ENCODE measurements around the gene HERC4. TPM values are rescaled to one million over a fixed set of nuclear protein-coding genes. Genes with fewer than 3 reads are reported as not detected.

HERC4 gene
- total and polyA plus RNA-seq, 9 of the 15 experiments (the other 6 are each of a cell fraction or from before 2014, with no cell fraction given): 12.5 to 33.5 (median 22.8) TPM

DNA sequence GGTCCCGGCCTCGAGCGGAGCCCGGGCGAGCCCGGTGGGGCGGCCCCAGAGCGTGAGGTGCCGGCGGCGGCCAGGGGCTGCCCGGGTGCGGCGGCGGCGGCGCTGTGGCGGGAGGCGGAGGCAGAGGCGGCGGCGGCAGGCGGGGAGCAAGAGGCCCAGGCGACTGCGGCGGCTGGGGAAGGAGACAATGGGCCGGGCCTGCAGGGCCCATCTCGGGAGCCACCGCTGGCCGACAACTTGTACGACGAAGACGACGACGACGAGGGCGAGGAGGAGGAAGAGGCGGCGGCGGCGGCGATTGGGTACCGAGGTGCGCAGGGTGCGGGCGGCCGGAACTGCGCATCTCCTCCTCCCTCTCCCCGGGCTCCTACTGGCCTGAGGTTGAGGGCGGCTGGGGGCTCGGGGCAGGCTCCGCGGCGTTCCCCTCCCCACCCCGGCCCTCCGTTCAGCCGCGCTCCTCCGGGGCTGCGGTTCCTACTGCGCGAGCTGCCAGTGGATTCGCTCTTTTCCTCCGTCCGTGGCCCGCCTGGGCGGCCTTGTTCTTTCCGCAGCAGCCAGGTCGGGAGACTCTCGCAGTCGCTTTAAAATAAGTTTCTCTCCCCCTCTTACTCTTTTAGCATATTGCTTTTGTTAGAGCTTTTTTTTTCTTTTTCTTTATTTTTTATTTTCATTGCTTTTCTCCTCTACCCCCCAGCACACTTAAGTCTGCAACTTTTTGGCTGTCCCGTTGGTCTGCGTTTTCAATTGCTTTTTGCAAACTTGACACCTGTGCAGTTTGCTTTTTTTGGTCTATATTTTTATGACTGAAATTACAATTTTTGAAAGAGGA, 190.0 kb downstream of the HERC4 start (continued):
- TF ChIP-seq ZNF589 (CRISPR knock-in tag; IDR thresholded peaks at IDR 0.05; ENCODE audit: low read depth) (no peak), GATAD2B (IDR thresholded peaks at IDR 0.05; ENCODE audit: borderline replicate concordance) (peak; percentile 91; the same call in 1 of the 2 replicates), NCOA6 (IDR thresholded peaks at IDR 0.05) (no peak), PHF21A (IDR thresholded peaks at IDR 0.05; ENCODE audit: borderline replicate concordance, low read depth) (peak; percentile 43; the same call in 1 of the 2 replicates), NR3C1 (CRISPR knock-in tag; IDR thresholded peaks at IDR 0.05) (0 out of 2 replicates have a peak, but pooled peaks have one; percentile 11), PYGO2 (tag; IDR thresholded peaks at IDR 0.05) (no peak), ETV1 (tag; conservative IDR thresholded peaks at IDR 0.05; ENCODE audit: low read depth) (peak; percentile 35; the same call in 1 of the 2 replicates), MXI1 (IDR thresholded peaks at IDR 0.05; ENCODE audit: low read depth, low read length) (no peak), PRPF4 (IDR thresholded peaks at IDR 0.05; ENCODE audit: insufficient read depth, low read depth, low read length, poor library complexity, severe bottlenecking) (peak; percentile 65), SIN3B (IDR thresholded peaks at IDR 0.05; ENCODE audit: low read depth) (peak; percentile 88), ZNF444 (CRISPR knock-in tag; IDR thresholded peaks at IDR 0.05) (no peak), ZNF274 (IDR thresholded peaks at IDR 0.05; ENCODE audit: borderline replicate concordance, low read depth, low read length) (no peak), GABPA (tag; conservative IDR thresholded peaks at IDR 0.05; ENCODE audit: low read depth) (peak; percentile 64; the same call in 1 of the 2 replicates), ZNF184 (CRISPR knock-in tag; IDR thresholded peaks at IDR 0.05) (no peak), KHSRP (IDR thresholded peaks at IDR 0.05) (no peak), KDM1A (IDR thresholded peaks at IDR 0.05) (no peak), DPF2 (IDR thresholded peaks at IDR 0.05) (0 out of 2 replicates have a peak, but pooled peaks have one; percentile 39)
- TF ChIP-seq, protein P1, sequence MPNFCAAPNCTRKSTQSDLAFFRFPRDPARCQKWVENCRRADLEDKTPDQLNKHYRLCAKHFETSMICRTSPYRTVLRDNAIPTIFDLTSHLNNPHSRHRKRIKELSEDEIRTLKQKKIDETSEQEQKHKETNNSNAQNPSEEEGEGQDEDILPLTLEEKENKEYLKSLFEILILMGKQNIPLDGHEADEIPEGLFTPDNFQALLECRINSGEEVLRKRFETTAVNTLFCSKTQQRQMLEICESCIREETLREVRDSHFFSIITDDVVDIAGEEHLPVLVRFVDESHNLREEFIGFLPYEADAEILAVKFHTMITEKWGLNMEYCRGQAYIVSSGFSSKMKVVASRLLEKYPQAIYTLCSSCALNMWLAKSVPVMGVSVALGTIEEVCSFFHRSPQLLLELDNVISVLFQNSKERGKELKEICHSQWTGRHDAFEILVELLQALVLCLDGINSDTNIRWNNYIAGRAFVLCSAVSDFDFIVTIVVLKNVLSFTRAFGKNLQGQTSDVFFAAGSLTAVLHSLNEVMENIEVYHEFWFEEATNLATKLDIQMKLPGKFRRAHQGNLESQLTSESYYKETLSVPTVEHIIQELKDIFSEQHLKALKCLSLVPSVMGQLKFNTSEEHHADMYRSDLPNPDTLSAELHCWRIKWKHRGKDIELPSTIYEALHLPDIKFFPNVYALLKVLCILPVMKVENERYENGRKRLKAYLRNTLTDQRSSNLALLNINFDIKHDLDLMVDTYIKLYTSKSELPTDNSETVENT (CRISPR knock-in tag; IDR thresholded peaks at IDR 0.05): peak; percentile 76
- TF ChIP-seq, protein P2, sequence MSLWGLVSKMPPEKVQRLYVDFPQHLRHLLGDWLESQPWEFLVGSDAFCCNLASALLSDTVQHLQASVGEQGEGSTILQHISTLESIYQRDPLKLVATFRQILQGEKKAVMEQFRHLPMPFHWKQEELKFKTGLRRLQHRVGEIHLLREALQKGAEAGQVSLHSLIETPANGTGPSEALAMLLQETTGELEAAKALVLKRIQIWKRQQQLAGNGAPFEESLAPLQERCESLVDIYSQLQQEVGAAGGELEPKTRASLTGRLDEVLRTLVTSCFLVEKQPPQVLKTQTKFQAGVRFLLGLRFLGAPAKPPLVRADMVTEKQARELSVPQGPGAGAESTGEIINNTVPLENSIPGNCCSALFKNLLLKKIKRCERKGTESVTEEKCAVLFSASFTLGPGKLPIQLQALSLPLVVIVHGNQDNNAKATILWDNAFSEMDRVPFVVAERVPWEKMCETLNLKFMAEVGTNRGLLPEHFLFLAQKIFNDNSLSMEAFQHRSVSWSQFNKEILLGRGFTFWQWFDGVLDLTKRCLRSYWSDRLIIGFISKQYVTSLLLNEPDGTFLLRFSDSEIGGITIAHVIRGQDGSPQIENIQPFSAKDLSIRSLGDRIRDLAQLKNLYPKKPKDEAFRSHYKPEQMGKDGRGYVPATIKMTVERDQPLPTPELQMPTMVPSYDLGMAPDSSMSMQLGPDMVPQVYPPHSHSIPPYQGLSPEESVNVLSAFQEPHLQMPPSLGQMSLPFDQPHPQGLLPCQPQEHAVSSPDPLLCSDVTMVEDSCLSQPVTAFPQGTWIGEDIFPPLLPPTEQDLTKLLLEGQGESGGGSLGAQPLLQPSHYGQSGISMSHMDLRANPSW (CRISPR knock-in tag; IDR thresholded peaks at IDR 0.05): no peak
- TF ChIP-seq, protein P3, sequence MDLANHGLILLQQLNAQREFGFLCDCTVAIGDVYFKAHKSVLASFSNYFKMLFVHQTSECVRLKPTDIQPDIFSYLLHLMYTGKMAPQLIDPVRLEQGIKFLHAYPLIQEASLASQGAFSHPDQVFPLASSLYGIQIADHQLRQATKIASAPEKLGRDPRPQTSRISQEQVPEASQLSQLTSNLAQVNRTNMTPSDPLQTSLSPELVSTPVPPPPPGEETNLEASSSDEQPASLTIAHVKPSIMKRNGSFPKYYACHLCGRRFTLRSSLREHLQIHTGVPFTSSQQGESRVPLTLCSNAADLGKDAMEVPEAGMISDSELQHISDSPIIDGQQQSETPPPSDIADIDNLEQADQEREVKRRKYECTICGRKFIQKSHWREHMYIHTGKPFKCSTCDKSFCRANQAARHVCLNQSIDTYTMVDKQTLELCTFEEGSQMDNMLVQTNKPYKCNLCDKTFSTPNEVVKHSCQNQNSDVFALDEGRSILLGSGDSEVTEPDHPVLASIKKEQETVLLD (IDR thresholded peaks at IDR 0.05): peak; percentile 85
- TF ChIP-seq, protein P4, sequence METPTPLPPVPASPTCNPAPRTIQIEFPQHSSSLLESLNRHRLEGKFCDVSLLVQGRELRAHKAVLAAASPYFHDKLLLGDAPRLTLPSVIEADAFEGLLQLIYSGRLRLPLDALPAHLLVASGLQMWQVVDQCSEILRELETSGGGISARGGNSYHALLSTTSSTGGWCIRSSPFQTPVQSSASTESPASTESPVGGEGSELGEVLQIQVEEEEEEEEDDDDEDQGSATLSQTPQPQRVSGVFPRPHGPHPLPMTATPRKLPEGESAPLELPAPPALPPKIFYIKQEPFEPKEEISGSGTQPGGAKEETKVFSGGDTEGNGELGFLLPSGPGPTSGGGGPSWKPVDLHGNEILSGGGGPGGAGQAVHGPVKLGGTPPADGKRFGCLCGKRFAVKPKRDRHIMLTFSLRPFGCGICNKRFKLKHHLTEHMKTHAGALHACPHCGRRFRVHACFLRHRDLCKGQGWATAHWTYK (CRISPR knock-in tag; IDR thresholded peaks at IDR 0.05): 0 out of 2 replicates have a peak, but pooled peaks have one; percentile 7
